Stimulated activated naive CD4-positive, alpha-beta T cell treated with Interleukin-2 at 50 U/mL for 16 hours (primary cell): ENCODE measurements around the gene OSTF1.

ENCODE experiments used
- DNase-seq: peaks from one replicate; lab custom pipeline; 2025; lab: John Stamatoyannopoulos, UW

Gene OSTF1

GRCh38 chr9:75167281-75167680 lies 79.0 kb downstream of the OSTF1 start:
- DNase-seq: no peak

- no peak for DNase-seq
Observed at GRCh38 chr9:75168270-75169178, 80.2 kb downstream of the OSTF1 start.

- no peak for DNase-seq
Observed at GRCh38 chr9:75169623-75170022, 81.3 kb downstream of the OSTF1 start.

- no peak for DNase-seq
Observed at GRCh38 chr9:75170898-75171360, 82.6 kb downstream of the OSTF1 start.

GRCh38 chr9:75175395-75175794 lies 87.1 kb downstream of the OSTF1 start:
- DNase-seq: no peak

- no peak for DNase-seq
Observed at GRCh38 chr9:75176037-75176436, 87.7 kb downstream of the OSTF1 start.

- DNase-seq: no peak
Observed at GRCh38 chr9:75181750-75182149, 93.4 kb downstream of the OSTF1 start.

GRCh38 chr9:75183306-75183705 lies 95.0 kb downstream of the OSTF1 start:
- DNase-seq: no peak

- no peak for DNase-seq
Observed at GRCh38 chr9:75184471-75184870, 96.2 kb downstream of the OSTF1 start.

- peak; percentile 54 for DNase-seq
Observed at GRCh38 chr9:75185585-75186170, 97.4 kb downstream of the OSTF1 start.

GRCh38 chr9:75186767-75187380 lies 98.6 kb downstream of the OSTF1 start:
- no peak for DNase-seq

- DNase-seq: no peak
Observed at GRCh38 chr9:75188756-75189155, 100.4 kb downstream of the OSTF1 start.

- DNase-seq: no peak
Observed at GRCh38 chr9:75190762-75191161, 102.4 kb downstream of the OSTF1 start.
